K562 (cell line): Measurements from ENCODE around the gene ATPAF2. TPM values are rescaled to one million over a fixed set of nuclear protein-coding genes. Genes with fewer than 3 reads are reported as not detected.
A peak's percentile ranks its signal among the peaks of the same experiment; 100 is the strongest.

Experiments used
- CBX1 ChIP-seq: sonication (generic); IDR thresholded peaks from 2 replicates; pipeline ENCODE4 v1.6.1; 2016; ENCODE audit warnings: antibody characterized with exemption, low read depth, mild to moderate bottlenecking
- EHMT2 ChIP-seq: fragments of 450-650 bp; IDR thresholded peaks from 2 replicates; pipeline ENCODE4 v1.6.1; 2018; ENCODE audit warnings: antibody characterized with exemption
- ETS2 ChIP-seq: IDR thresholded peaks from 2 replicates; pipeline ENCODE4 v1.6.1; 2016; ENCODE audit warnings: borderline replicate concordance, missing genetic modification characterization, mild to moderate bottlenecking, moderate library complexity, missing compliant biosample characterization; ENCODE audit not compliant: poor library complexity, severe bottlenecking
- HIVEP1 ChIP-seq: fragments of 250-450 bp; sonication (Bioruptor Pico); IDR thresholded peaks from 2 replicates; pipeline ENCODE4 v1.4.0; 2020; ENCODE audit warnings: mild to moderate bottlenecking
- KDM5B ChIP-seq: fragments of 200-600 bp; sonication (generic); IDR thresholded peaks from 2 replicates; pipeline ENCODE4 v1.6.1; 2012; ENCODE audit warnings: low read depth, mild to moderate bottlenecking, moderate library complexity, low read length, control low read depth, inconsistent platforms; ENCODE audit not compliant: insufficient replicate concordance
- KLF13 ChIP-seq: fragments of 450-650 bp; IDR thresholded peaks from 2 replicates; pipeline ENCODE4 v1.6.1; 2016; ENCODE audit warnings: missing genetic modification characterization, low read depth, mild to moderate bottlenecking, missing compliant biosample characterization, moderate library complexity, borderline replicate concordance
- NCOR1 ChIP-seq: fragments of 450-650 bp; IDR thresholded peaks from 2 replicates; pipeline ENCODE4 v1.6.1; 2016; ENCODE audit warnings: mild to moderate bottlenecking, moderate library complexity
- RAD51 ChIP-seq: fragments of 450-650 bp; IDR thresholded peaks from 2 replicates; pipeline ENCODE4 v1.7.1; 2016; ENCODE audit warnings: low read depth, mild to moderate bottlenecking, borderline replicate concordance
- REST ChIP-seq, 2 experiments: fragments of 450-650 bp; formaldehyde crosslinking in 1 of 2; IDR thresholded peaks; 2 replicates each; pipeline versions ENCODE4 v1.4.0 to v1.6.1; 2014 to 2020; ENCODE audit warnings: mild to moderate bottlenecking in 2 of 2, borderline replicate concordance in 1 of 2, low read depth in 1 of 2
- TOE1 ChIP-seq, 2 experiments: fragments of 450-650 bp in 1 of 2; sonication (generic) in 1 of 2; formaldehyde crosslinking in 1 of 2; IDR thresholded peaks; 2 replicates each; pipeline versions ENCODE4 v1.7.1 to v1.8.0; 2016 to 2022; ENCODE audit warnings: borderline replicate concordance in 2 of 2, mild to moderate bottlenecking in 2 of 2, antibody characterized with exemption in 1 of 2, inconsistent platforms in 1 of 2, low read depth in 1 of 2, missing genetic modification reagents in 1 of 2, moderate library complexity in 1 of 2
- XRCC4 ChIP-seq: IDR thresholded peaks from one replicate; pipeline ENCODE4 v1.6.1; 2011; ENCODE audit not compliant: insufficient read depth, insufficient read length; ENCODE audit errors: extremely low read depth
- YBX1 ChIP-seq: fragments of 450-650 bp; IDR thresholded peaks from 2 replicates; pipeline ENCODE4 v1.7.1; 2016; ENCODE audit warnings: mild to moderate bottlenecking
- ZNF436 ChIP-seq: fragments of 250-450, 450-650 bp; sonication (Bioruptor Pico); formaldehyde crosslinking; IDR thresholded peaks from 2 replicates; pipeline ENCODE4 v1.7.0; 2020; ENCODE audit warnings: mild to moderate bottlenecking
- polyA plus RNA-seq, 8 experiments: library from polyadenylated mRNA; depleted of rRNA in 4 of 8; stranded (reverse) in 5 of 8; unstranded in 3 of 8; fragments of >200 nt; fragmentation: Nextera tagmentation in 2 of 8; fragmentation: Illumina TruSeq in 1 of 8; extraction: Ambion mirVana in 2 of 8; extraction: Trizol in 1 of 8; gene quantifications; 2 replicates each; pipeline versions ENCODE4 v1.2.1 to v1.2.3, GENCODE V29; 2011 to 2014; ENCODE audit warnings: inconsistent platforms in 1 of 8, missing spikeins in 1 of 8
- total RNA-seq, 7 experiments: library from RNA; depleted of rRNA in 6 of 7; stranded (reverse); fragments of >200 nt in 6 of 7; fragmentation: Illumina TruSeq in 2 of 7; extraction: Trizol in 2 of 7; gene quantifications; 2 replicates each; pipeline versions ENCODE4 v1.2.1 to v1.2.3, GENCODE V29; 2011 to 2021; ENCODE audit warnings: low replicate concordance in 1 of 7
- TF ChIP-seq, protein P1 (sequence below): fragments of 450-650 bp; formaldehyde crosslinking; IDR thresholded peaks from 2 replicates; pipeline ENCODE4 v1.4.0; 2020; ENCODE audit warnings: mild to moderate bottlenecking, moderate library complexity
- TF ChIP-seq, protein P2 (sequence below): sonication (generic); formaldehyde crosslinking; IDR thresholded peaks from 2 replicates; pipeline ENCODE4 v1.8.0; 2022; ENCODE audit warnings: mild to moderate bottlenecking, low read depth, missing genetic modification reagents

ATPAF2 gene
- total and polyA plus RNA-seq, 9 of the 15 experiments (the other 6 are each of a cell fraction or from before 2014, with no cell fraction given): 2.1 to 19.2 (median 11.3) TPM

- TF ChIP-seq REST (IDR thresholded peaks at IDR 0.05; ENCODE audit: borderline replicate concordance) (peak; percentile 84), REST (CRISPR knock-in tag; IDR thresholded peaks at IDR 0.05; ENCODE audit: low read depth) (no peak), RAD51 (peak; percentile 100), YBX1 (no peak), ETS2 (no peak), KLF13 (no peak), XRCC4 (no peak), EHMT2 (no peak), HIVEP1 (CRISPR knock-in tag) (no peak), NCOR1 (no peak), ZNF436 (no peak), KDM5B (peak; percentile 47), TOE1 (IDR thresholded peaks at IDR 0.05; ENCODE audit: borderline replicate concordance) (peak; percentile 100), TOE1 (CRISPR knock-in tag; IDR thresholded peaks at IDR 0.05; ENCODE audit: borderline replicate concordance, low read depth) (no peak), CBX1 (no peak)
- TF ChIP-seq, protein P1, sequence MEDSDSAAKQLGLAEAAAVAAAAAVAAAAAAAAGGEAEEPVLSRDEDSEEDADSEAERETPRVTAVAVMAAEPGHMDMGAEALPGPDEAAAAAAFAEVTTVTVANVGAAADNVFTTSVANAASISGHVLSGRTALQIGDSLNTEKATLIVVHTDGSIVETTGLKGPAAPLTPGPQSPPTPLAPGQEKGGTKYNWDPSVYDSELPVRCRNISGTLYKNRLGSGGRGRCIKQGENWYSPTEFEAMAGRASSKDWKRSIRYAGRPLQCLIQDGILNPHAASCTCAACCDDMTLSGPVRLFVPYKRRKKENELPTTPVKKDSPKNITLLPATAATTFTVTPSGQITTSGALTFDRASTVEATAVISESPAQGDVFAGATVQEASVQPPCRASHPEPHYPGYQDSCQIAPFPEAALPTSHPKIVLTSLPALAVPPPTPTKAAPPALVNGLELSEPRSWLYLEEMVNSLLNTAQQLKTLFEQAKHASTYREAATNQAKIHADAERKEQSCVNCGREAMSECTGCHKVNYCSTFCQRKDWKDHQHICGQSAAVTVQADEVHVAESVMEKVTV (CRISPR knock-in tag): no peak
- TF ChIP-seq, protein P2, sequence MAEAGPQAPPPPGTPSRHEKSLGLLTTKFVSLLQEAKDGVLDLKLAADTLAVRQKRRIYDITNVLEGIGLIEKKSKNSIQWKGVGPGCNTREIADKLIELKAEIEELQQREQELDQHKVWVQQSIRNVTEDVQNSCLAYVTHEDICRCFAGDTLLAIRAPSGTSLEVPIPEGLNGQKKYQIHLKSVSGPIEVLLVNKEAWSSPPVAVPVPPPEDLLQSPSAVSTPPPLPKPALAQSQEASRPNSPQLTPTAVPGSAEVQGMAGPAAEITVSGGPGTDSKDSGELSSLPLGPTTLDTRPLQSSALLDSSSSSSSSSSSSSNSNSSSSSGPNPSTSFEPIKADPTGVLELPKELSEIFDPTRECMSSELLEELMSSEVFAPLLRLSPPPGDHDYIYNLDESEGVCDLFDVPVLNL (CRISPR knock-in tag): no peak
These were observed 66.6 kb downstream of the ATPAF2 start, which contains the start of the genes DRC3 and TOM1L2 (continued) for GRCh38 chr17:17972126-17972951.
